HG02642 (cell line): Measurements from ENCODE around the gene TLR1.
"Not testable (repeated sequence)": the region's sequence is repeated elsewhere in the genome, so short reads cannot be mapped to it uniquely, and the experiment has no call there.

Experiments
- ATAC-seq: cut with Tn5 transposase; IDR thresholded peaks from one replicate; pipeline ENCODE4 v1.9.1; 2021; ENCODE audit warnings: mild to moderate bottlenecking; ENCODE audit not compliant: unreplicated experiment, poor library complexity

The TLR1 gene

DNA sequence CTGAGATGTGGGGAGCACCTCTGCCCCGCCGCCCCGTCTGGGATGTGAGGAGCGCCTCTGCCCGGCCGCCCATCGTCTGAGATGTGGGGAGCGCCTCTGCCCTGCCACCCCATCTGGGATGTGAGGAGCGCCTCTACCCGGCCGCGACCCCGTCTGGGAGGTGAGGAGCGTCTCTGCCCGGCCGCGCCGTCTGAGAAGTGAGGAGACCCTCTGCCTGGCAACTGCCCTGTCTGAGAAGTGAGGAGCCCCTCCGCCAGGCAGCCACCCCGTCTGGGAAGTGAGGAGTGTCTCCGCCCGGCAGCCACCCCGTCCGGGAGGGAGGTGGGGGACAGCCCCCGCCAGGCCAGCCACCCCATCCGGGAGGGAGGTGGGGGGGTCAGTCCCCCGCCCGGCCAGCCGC, 2.9 kb upstream of the TLR1 start:
- ATAC-seq, result not testable (repeated sequence)

DNA sequence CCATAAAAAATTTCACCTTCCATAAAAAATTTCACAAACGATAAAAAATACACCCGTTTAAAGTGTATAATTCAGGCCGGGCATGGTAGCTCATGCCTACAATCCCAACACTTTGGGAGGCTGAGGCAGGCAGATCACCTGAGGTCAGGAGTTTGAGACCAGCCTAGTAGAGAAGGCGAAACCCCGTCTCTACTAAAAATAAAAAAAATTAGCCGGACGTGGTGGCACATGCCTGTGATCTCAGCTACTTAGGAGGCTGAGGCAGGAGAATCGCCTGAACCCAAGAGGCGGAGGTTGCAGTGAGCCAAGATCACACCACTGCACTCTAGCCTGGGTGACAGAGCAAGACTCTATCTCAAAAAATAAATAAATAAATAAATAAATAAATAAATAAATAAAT, 1.7 kb upstream of the TLR1 start:
- not testable (repeated sequence) for ATAC-seq

DNA sequence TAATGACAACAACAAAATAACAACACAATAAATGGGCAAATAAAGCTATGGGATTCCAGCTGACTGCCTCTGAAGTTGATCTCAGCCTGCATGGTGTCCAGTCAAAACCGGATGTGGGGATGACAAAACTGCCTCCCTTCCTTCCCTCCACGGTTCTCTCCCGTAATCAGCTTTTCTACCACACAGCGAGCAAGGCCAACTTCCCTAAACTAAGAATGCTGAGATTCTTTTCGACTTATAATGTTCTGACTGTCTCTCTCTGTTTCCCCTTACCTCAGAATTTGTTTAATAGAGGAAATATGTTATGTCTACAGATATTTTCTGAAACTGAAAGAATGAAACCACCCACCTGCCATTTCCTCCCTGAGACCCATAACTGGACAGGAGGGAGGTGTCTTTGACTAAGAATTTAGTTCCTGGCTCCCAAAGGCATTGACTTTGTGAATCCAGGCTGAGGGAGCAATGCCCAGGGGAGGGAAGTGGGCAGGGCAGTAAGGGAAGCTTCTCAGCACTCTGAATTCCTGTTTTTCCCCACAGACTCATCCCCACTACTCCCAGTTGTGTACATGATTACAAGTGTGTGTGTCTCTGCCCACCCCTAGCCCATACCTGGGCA, 1.0 kb upstream of the TLR1 start:
- peak; percentile 84 for ATAC-seq

DNA sequence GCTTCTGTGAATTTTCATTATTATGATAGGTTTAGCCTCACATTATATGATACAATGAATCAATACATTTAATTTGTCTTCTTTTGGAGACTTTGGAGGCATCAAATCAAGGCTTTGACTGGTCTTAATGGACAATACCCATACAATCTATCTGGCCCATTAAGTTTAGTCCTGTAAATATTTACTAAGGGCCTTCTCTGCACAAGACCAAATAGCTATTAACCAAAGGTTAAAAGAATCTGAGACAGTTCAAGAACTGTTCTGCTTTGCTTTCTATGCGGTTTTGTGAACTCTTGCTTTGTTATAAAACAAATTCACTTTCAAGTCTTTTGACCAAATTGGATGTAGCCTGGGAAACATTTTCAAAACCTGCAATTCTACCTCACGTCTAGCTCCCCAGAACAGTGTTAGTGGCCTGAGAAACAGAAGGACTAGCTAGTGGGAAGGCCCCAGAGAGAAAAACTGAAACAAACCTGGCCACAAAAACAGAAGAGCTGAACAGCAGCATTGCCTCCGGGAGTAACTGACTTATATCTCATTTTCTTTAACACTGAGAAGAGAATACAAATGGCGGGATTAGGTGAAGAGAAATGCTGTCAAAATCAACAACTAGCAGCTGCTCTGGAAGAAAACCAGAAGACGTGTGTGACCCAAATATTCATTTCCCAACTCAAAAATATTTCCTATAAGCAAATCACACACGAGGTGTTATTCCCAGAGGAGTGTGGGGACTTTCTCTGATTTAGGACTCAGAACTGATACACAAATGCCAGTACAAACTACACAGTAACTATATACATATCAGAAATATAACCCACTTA, 548 bp downstream of the TLR1 start:
- peak; percentile 70 for ATAC-seq

DNA sequence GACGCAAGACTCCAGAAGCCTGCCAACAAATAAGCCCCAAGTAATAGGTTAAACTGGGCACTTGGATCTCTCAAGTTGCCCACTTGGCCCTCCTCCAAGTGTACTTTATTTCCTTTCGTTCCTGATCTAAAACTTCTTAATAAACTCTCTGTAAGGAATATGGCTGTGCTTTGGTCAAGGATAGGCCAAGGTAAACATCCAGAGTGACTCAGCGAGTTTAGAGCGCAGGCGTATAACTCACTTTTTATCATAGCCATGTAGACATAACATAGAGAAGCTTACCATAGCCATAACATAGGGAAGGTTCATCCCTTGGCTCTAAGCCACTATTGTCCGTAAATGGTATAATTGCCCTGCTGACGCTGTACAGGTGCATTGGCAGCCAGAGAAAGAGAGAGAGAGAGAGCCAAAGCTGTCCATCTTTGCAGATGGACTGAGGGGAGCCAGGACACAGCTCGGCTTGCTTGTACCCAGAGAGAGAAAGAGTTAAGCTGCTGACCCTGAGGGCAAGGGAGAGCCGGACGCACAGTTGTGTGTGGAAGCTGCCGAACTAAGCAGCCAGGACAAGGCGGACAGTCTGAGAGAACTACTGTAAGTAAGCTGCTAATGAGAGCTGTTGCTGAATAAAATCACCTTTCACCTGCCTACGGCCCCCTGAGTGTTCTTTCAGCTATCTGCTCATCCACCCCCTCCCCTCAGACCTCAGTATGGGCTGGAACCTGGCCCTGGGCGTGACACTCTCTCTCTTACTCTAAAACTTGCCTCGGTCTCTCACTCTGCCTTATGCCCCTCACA, 1.8 kb downstream of the TLR1 start:
- no peak for ATAC-seq

DNA sequence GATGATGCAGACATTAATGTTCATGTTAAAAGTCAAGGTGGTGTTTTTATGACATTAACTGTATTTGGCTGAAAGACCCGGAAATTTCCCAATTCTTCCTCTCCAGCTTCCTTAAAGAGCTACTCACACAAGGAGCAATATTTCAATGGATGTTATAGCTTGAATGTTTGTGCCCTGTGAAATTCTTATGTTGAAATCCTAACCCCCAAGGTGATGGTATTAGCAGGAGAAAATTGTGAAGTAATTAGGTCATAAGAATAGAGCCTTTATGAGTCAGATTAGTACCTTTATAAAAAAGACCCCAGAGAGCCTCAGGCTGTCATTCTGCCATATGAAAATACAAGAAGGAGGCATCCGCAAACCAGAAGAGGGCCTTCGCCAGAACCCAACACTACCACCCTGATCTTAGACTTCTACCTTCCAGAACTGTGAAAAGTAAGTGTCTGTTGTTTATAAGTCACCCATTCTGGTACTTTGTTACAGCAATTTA, 3.6 kb downstream of the TLR1 start:
- ATAC-seq, result no peak

DNA sequence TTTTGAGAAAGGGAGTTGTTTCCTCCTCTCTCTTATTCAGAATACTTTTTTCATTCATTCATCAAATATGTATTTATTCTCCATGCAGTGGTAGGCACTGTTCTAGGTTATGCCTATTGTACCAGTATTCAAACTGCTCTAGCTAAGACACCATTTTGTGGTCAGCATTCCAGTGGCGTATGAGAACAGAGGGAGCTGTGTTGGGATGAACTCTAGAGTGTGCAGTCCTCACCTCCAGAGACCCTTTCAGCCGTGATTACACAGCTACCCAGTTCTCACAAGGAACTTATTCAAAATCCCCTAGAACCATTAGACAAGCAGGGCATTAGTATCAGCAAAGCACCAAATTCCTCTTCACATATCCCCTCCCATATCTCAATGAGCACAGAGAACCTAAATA, 4.2 kb downstream of the TLR1 start:
- no peak for ATAC-seq

DNA sequence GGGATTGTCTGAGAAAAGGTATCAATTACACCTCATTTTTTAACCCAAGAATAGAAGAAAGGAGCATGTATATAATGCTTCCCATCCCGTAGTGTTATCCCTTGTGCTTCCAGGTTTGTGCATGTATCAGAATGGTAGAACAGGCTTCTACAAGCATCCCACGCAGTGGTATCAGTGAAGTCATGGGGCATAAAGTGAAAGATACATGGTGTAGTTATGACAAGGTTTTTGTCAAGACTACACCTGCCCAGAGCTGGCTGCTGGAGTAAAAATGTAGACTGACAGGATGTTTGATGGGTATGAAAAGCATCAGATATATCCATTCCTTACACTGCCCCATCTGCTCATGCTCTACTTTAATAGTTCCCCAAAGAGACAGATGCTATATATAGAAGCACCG, 9.5 kb downstream of the TLR1 start:
- ATAC-seq, result no peak

DNA sequence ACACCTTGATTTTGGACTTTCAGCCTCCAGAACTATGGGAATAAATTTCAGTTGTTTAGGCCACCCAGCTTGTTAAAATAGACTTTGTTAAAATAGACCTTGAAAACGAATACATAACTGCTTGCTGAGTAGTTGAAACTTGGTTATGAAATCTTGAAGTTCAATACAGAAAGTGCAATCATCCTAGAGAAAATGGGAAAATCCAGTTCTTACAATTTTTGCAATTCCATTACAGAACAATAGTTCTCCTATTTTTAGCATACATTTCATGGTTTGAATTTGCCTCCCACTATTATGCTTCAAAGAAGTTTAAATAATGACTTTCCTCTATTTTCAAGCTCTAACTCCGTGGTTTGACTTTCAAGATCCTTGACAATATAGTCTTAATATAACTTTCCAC, 10.5 kb downstream of the TLR1 start:
- ATAC-seq, result no peak

DNA sequence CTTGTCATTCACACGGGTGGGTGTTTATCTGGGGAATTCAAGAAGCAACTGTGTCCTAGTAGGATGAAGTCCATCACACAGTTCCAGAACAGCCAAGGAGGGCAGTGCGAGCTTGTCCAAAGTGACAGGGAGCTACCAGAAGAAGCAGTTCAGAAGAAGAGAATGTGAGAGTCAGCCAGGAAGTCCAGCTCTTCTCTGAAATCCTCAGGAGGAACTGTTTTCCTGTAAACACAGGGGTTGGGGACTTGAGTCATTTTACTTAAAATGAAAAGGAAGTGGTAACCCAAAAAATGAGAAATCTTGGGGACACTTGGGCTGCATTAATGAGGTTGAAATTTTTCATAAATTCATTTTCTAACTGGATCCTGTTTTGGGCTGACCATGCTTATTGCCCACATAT, 13.6 kb downstream of the TLR1 start:
- no peak for ATAC-seq

DNA sequence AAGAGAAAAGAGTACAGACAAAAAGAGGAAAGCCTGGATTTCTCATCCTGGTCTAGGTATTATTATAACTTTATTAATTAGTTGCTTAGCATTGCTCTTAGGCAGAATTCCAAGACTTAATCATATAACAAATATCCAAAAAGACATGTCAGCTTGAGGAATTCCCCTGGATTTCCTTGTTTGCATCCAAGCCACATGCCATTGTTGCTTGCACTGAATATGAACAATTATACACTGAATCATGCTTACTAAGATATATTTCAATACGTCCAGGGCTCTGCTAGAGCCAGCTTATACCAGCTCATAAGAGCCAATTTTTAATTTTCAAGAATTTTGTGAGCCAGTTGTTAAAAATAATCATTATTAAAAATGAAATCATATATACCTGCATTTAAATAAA, 16.3 kb downstream of the TLR1 start:
- ATAC-seq, result no peak

DNA sequence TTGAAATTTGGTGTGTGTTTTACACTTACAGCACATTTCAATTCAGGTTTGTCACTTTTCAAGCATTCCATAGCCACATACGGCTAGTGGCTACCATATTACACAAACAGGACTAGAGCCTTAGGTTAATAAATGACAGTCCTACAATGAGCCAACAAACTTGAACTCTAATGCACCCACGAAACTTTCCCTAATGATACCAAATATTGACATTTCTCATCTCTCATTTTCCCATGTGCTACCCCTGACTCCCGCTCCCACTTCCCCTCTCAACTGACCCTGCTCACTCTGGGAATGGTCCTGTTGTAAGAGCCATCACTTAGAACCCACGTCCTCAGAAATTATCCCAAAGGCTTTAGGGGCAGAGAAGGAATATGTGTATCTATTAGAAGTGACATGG, 16.9 kb downstream of the TLR1 start:
- ATAC-seq, result no peak

DNA sequence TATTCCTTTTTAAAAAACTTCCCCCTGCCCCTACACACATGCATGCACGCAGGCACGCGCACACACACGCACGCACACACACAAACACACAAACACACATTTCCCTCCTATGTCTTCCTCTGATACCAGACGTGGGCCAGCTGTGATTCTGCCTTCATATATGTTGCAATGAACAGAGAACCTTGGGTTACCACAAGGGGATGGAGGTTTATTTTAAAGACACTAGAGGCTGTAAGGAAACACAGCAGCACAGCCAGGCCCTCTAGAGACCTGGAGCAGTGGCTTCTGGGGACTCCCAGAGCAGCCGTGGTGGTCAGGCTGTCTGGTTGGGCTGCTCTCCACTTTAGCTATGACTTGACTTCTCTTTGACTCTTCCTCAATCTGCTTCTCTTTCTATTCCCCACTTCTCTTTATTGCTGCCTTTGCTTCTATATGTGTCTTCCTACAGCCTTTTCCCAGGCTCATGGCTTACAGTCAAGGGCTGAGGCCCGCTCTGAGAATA, 18.6 kb downstream of the TLR1 start:
- ATAC-seq, result peak; percentile 73

DNA sequence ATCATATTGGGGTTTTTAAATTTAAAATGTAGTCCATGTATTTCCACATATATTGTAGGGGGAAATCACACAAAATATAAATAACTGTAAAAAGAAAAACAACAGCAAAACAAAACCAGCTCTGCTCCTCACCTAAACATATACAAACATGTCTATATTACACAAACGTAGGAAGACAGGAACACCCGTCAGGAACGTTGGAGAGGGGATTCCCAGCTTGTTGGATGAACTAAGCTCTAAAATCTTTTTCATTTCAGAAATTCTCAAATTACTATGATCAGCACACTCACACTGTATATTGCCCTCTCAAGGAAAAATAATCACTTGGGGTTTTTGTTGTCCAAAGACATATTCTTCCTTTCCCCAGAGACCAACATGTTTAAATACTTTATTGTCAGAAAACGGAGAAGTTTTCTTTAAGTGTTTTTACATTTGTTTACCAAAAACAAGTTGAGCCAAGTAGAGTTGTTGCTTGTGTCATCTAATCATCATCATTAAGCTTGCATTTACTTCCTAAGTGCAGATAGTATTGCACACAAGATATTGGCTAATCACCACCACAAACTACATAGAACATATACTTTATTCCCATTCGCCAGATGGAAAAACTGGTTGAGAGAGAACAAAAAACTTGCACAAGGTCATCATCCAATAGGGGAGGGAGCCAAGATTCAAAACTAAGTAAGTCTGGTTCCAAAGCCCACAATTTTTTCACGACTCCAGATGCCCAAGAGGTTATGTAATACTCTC, 19.4 kb downstream of the TLR1 start:
- no peak for ATAC-seq

DNA sequence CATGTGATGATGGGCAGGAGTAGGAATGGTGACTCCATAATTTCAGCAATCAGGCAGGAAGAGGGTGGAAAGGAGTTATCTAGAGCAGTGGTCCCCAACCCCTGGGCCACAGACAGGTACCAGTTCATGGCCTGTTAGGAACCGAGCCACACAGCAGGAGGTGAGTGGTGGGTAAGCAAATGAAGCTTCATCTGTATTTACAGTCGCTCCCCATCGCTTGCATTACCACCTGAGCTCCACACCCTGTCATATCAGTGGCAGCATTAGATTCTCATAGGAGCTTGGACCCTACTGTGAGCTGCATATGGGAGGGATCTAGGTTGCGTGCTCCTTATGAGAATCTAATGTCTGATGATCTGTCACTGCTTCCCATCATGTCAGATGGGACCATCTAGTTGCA, 20.4 kb downstream of the TLR1 start:
- ATAC-seq, result no peak

DNA sequence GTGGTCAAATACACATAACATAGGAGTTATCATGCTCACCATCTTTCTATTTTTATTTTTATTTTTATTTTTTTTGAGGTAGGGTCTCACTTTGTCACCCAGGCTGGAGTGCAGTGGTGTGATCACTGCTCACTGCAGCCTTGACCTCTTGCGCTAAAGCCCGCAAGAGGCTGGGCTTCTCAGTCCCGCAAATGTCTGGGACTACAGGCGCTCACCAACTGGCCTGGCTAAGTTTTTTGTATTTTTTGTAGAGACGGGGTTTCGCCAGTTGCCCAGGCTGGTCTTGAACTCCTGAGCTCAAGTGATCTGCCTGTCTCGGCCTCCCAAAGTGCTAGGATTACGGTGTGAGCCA, 21.5 kb downstream of the TLR1 start:
- ATAC-seq, result no peak

DNA sequence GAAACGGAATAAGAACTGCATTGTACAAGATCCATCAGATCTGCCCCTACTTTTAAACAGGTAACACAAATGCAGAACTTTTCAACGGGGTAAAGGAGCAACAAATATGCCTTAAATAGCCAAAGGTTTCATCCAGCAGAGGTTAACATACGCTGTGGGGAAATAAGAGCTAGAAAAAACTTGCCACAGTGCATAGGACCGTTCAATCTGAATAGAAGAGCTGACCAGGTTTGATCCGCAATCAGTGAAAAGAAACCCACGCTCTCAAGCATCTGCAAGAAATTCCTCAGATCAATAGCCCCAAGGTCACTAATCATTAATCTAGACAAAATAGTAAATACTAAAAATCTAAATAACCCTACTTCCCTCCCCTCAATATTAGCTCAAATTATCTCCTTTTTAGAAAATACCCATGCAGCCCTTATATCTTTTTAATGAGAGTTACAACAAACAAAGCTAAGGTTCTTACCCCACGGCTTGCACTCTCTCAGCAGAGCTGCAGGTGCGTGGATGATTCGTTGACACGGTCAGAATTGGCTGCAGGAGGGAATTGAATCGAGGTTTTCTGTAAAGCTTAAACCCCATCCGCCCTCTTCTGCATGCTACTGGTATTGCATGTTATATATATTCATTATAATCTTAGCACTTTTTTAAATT, 22.0 kb downstream of the TLR1 start, which contains the start of gene TLR10:
TLR10 (minus strand) TSS at position 539 of the 657 bp plus-strand sequence. CDS start 7,400 bp downstream, outside the sequence.
- ATAC-seq, result peak; percentile 63

DNA sequence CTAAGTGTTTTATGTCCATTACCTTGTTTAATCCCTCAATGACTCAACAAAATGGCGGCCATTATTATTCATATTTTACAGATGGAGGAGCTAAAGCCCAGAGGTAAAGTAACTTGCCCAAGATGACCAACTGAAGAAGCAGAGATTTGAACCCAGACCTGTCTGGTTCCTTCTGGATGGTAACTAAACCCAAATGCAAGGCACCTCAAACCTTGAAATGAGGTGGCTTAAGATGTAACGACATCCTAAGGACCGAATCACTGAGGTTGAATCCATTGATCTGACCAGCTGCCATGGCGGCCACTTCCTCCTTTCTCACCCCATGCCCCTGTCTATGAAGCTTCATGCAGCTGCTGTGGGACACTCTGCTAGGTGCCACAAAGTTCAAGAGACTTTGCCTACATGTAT, 22.7 kb downstream of the TLR1 start:
- no peak for ATAC-seq

DNA sequence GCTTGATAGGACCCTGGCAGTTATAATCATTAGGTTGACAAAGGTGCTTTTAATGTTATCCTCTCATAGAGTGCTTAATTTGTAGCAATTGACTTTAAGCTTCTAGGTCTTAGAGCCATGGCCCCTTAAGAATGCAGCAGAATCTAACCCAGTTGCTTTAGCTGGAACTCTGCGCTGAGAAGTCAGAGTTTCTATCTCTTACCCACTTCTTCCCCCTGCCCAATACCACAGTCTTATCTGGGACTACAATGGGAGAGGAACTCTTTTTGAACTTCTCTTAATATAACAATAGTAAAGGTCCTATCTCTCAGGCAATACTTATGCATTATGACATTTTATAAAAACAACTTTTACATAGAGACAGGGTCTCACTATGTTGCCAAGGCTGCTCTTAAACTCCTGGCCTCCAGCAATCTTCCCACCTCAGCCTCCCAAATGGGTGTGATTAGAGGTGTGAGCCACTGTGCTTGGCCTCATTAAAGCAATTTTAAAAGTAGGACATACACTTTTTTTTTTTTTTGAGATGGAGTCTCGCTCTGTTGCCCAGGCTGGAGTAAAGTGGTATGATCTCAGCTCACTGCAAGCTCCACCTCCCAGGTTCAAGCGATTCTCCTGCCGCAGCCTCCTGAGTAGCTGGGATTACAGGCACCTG, 23.6 kb downstream of the TLR1 start:
- ATAC-seq, result no peak
